CD4-positive, alpha-beta T cell treated with Interleukin-6 at 100 ng/mL for 8 hours (primary cell): ENCODE data around the gene MYO5B.
A peak's percentile ranks its signal among the peaks of the same experiment; 100 is the strongest.

Experiments
- DNase-seq: peaks from one replicate; pipeline ENCODE4 v3.0.0-alpha.2; 2020; ENCODE audit warnings: mixed read lengths, low spot score

Gene MYO5B

DNA sequence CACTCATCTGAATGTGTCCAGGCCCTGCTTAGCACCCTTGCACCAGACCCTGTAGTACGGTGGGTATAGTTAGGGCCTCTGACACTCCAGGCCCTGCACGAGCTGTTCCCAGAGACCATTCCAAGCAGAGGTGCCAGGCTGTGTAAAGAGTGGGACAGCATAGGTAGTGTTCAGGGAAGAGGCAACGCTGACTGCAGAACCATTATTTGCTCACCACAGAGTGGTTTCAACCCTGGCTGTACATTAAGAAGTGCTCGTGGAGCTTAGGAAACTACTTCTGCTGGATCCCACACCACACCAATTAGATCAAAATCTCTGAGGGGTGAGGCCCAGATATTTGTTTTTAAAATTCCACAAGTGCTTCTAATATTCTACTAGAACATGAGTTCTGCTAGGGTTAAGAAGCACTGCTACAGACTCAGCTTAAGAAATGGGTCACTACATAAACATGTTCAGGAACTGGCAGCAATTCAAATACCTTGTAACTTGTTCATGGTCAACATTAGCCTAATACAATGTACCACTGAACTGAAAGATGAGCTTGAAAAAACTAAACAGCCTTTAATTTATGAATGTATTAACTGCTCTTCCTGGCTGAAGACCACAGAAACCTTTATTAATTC lies 183.0 kb downstream of the MYO5B start:
- no peak for DNase-seq

GRCh38 chr18:50009773-50010335 lies 185.1 kb downstream of the MYO5B start:
- DNase-seq: peak; percentile 10

DNA sequence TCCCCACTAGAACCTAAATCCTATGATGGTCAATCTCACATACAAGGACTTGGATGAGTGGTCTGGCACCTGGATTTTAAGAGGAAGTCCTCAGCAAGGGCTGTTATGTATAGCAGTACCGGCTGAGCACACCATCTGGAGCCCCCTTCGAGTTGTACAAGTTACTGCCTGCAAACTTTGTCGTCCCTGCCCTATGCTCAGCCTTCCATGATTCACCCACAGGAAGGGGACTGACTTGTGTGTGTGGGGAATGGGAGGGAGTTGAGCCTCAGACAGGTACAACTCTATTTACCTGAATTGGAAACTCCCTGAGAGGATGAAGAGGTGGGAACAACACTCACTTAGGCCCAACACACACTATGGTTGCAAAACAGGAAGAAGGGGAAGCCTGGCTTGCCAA lies 186.6 kb downstream of the MYO5B start:
- no peak for DNase-seq

DNA sequence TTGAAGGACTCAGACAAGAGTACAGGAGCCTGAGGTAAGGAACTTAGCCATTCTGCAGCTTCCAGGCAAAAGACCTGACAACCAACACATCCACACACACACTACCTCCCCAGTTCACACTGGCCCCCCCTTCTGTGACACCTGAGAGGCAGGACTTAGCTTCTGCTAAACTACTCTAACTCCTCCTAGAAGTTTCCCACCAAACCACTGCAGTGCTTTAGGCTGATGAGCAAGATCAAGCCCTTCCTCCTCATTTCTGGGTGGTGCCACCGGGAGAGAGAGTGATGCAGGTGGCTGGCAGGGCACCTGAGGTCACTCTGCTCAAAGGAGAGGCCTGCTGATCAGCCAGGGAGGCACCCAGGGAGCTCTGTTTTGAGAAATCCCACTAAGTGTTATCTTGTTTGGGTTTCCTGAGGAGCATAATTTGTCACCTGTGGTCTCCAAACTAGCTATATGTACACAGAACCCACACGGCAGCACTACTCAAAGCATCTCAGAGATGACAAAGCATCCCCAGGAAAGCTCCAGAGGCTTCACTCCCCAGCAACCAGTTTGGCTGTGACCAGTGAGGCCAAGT lies 188.4 kb downstream of the MYO5B start:
- DNase-seq: no peak

DNA sequence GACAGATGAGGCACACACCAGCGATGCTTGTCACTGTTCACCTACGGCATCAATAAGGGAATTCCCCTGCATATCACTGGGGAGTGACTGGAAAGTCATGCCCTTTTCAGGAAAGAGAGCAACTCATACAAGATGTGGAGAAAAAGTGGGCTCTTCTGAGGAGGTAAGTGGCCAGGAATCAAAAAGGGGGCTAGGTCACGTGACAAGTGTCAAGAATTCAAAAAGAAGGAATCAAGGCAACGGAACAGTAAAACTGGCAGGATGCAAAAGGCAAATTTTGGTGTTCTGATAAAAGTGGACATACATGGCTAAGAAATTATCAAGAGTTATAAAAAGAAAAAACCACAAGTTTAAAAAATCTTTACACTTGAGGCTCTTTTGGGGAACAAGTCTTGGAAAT lies 190.9 kb downstream of the MYO5B start:
- DNase-seq: no peak

- DNase-seq: no peak
These were observed 192.2 kb downstream of the MYO5B start for GRCh38 chr18:50002781-50003180.

DNA sequence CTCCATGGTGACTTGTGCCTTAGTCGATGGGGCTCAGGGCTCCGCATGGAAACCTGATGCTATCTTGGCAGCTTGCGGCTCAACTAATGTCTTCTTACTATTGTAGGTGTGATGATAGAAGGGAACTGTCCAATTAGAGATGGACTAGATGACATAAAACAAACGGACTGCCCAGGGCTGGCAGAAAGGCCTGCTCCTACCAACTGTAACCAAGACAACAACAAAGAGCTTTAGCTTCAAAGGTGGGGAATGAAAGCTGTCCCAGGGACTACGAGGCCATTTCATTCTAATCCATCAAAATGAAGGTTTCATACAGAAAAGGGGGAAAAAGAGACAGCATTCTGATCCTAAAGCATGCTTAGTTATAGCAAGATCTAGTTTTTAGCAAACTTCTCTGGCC lies 194.7 kb downstream of the MYO5B start:
- DNase-seq: no peak

DNA sequence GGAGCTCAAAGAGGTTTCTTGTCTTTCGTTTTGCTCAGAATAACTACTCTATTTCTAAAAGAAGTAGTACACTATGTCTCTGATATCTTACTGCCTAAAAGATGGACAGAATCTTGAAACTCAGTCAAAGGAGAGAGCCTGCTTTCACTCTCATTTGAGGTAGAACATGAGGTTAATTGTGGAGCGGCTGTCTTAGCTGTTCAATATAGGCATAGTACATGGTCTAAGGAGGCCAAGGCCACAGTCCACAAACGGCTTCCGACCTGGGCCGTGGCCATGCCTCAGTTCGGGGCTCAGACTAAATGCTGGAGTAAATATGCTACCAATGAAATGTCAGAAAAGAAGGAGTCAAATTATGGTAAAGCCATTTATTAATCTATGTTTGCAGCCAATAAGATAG lies 195.8 kb downstream of the MYO5B start:
- DNase-seq: no peak

DNA sequence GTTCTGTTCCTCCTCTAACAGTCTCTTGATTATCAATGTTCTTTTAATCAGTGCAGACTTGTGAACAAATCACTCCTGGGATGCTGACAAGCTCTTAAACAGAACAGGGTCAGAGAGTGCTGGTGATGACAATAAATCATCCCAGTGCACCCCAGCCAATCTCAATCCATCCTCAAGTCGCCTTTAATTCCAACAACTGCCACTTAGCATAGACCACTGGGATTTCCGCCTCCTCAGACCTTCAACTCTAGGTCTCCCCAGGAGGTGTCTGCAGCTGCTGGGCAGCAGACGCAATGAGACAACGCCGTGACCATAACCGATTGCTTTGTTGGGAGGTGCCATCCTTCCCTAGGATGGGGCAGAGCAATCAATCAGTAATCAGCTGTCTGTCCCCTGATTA lies 197.4 kb downstream of the MYO5B start:
- DNase-seq: no peak

- DNase-seq: no peak
These were observed 200.5 kb downstream of the MYO5B start for GRCh38 chr18:49994410-49994809.

GRCh38 chr18:49993299-49993698 lies 201.6 kb downstream of the MYO5B start:
- no peak for DNase-seq

DNA sequence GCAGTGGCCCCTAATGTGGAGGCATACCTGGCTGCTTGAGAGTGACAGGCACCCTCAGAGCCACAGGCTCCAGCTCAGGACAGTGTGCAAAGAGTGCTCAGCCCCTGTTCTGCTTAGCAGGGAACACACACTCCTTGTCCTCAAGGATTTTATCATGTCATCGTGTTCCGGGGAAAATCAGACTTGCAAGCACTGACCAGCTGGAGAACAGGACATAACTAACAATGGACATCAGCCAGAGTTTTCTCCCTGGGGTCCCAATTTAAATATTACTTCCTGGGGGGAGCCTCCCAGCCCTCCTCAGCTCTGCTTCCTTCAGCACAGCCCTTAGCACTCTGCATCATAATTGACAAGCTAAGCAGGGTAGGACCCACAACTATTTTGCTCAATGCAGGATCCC lies 206.2 kb downstream of the MYO5B start:
- DNase-seq: no peak

- DNase-seq: no peak
These were observed 206.8 kb downstream of the MYO5B start for GRCh38 chr18:49988101-49988500.

DNA sequence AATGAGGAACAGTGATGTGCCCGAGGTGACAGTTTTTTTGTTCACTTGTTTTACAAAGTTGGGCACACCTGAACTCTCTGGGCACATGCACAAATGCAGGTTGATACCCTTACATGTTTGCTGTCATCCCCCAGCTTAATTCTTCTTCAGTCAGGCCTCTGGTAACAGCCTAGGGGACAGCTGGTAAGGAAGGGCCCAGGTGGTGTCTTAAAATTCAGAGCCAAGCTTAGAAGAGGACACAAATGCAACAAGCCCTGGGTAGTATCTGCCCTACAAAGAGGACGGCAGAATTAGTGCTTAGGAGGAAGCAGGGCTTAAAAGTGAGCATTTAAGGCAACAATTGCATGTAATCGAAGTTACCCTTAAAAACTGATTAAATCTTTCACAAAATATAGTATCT lies 209.7 kb downstream of the MYO5B start:
- no peak for DNase-seq

- no peak for DNase-seq
These were observed 214.1 kb downstream of the MYO5B start for GRCh38 chr18:49980896-49981295.

- DNase-seq: no peak
These were observed 218.0 kb downstream of the MYO5B start for GRCh38 chr18:49976795-49977560.

GRCh38 chr18:49976001-49976400 lies 218.9 kb downstream of the MYO5B start:
- DNase-seq: no peak

GRCh38 chr18:49974079-49974478 lies 220.9 kb downstream of the MYO5B start:
- no peak for DNase-seq

- no peak for DNase-seq
These were observed 221.4 kb downstream of the MYO5B start for GRCh38 chr18:49973592-49973991.

- no peak for DNase-seq
These were observed 222.4 kb downstream of the MYO5B start for GRCh38 chr18:49972535-49972934.

DNA sequence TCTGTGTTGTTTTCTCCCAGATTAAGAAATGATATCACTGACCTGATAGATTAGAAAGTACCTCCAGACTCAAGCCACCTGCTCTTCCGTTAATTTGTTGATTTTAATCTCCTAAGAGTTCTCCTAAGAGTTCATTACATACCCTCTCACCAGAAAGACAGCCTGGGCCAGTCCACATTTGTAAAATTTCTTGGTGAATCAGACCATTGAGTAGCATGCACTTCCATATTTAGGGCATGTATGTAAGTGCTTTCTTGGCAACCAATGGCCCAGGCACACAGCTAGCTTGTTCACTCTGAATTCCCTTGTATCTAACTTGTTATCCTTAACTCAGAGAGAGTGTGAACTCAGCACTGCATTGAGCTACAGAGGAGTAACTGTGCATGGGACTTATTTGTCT lies 223.5 kb downstream of the MYO5B start:
- DNase-seq: no peak

GRCh38 chr18:49970319-49970718 lies 224.6 kb downstream of the MYO5B start:
- DNase-seq: no peak

DNA sequence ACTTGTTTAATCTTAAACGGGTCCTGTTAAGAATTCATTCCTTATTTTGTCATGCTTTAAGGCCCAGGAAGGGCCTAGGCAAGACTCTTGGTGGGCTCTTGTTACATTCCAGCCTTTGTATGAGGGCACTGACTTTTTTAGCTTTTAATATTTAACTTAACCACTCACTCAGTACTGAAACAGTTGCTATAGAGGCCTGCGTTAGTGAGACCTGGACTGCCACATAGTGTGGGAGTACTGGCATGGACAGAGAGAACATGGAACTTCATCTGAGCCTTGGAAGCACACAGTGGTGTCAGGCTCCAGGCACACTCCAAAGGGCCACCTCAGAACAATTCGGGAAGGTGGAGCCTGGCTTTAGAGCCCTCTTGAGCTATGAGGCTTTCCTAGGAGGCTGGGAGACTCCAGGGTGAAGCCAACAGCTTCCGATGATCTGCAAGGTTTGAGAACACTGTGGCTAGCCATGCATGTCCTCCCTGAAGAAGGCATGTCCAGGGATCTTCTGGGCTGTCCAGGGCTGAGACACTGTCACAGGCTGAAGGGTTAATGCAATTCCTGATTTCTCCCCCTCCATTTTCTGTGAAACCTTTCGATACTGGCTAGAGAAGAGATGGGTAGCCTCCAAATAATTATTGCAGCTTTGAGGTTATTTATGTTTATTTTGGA lies 226.2 kb downstream of the MYO5B start:
- DNase-seq: no peak
